Ishikawa (cell line): ENCODE data around the gene URI1.

ENCODE experiments used
- CEBPB ChIP-seq: IDR thresholded peaks from 2 replicates; pipeline ENCODE4 v1.6.1; 2012
- CREB1 ChIP-seq: IDR thresholded peaks from 2 replicates; pipeline ENCODE4 v1.6.1; 2012; ENCODE audit warnings: low read depth
- EP300 ChIP-seq: IDR thresholded peaks from 2 replicates; pipeline ENCODE4 v1.6.1; 2012; ENCODE audit warnings: borderline replicate concordance
- FOXM1 ChIP-seq: IDR thresholded peaks from 2 replicates; pipeline ENCODE4 v1.6.1; 2012; ENCODE audit warnings: low read depth, borderline replicate concordance
- MAX ChIP-seq: IDR thresholded peaks from 2 replicates; pipeline ENCODE4 v1.6.1; 2012
- NFIC ChIP-seq: IDR thresholded peaks from 2 replicates; pipeline ENCODE4 v1.6.1; 2012
- RAD21 ChIP-seq: IDR thresholded peaks from 2 replicates; pipeline ENCODE4 v1.6.1; 2012; ENCODE audit warnings: low read depth
- REST ChIP-seq: IDR thresholded peaks from 2 replicates; pipeline ENCODE4 v1.6.1; 2012; ENCODE audit warnings: low read depth, mild to moderate bottlenecking
- TAF1 ChIP-seq: IDR thresholded peaks from 2 replicates; pipeline ENCODE4 v1.6.1; 2012; ENCODE audit warnings: low read depth, mild to moderate bottlenecking
- TCF12 ChIP-seq: IDR thresholded peaks from 2 replicates; pipeline ENCODE4 v1.6.1; 2012; ENCODE audit warnings: low read depth
- TEAD4 ChIP-seq: IDR thresholded peaks from 2 replicates; pipeline ENCODE4 v1.6.1; 2012
- USF1 ChIP-seq: IDR thresholded peaks from 2 replicates; pipeline ENCODE4 v1.6.1; 2012
- YY1 ChIP-seq: IDR thresholded peaks from 2 replicates; pipeline ENCODE4 v1.6.1; 2012; ENCODE audit warnings: low read depth
- ZBTB7A ChIP-seq: IDR thresholded peaks from 2 replicates; pipeline ENCODE4 v1.6.1; 2012; ENCODE audit warnings: low read depth

GRCh38 chr19:29992233-29992867 lies 50.3 kb downstream of the URI1 start:
- no peak for TF ChIP-seq EP300
- no peak for TF ChIP-seq YY1
- TF ChIP-seq TAF1: no peak
- no peak for TF ChIP-seq CEBPB
- TF ChIP-seq FOXM1: no peak
- TF ChIP-seq MAX: no peak
- TF ChIP-seq REST: no peak
- TF ChIP-seq ZBTB7A: no peak
- no peak for TF ChIP-seq USF1
- TF ChIP-seq CREB1: no peak
- no peak for TF ChIP-seq RAD21
- TF ChIP-seq TCF12: no peak
- TF ChIP-seq NFIC: no peak
- no peak for TF ChIP-seq TEAD4
